Activated B cell treated with CpG ODN at 0.5 μM for 24 hours (primary cell): ENCODE results near the gene SENP8. TPM values are rescaled to one million over a fixed set of nuclear protein-coding genes. Genes with fewer than 3 reads are reported as not detected.

ENCODE experiments used
- ATAC-seq: fragments of 200-7000 bp; cut with Tn5 transposase; one replicate; pipeline ENCODE4 v1.10.0; 2021; ENCODE audit warnings: low read depth, mild to moderate bottlenecking, moderate library complexity
- CTCF ChIA-PET: fragments of 350-600 bp; sonication (Branson Sonifier 250); formaldehyde crosslinking; loops from one replicate; lab custom pipeline; 2021; ENCODE audit warnings: antibody characterized with exemption; lab: Charles Lee
- POLR2A ChIA-PET: fragments of 350-600 bp; sonication (Branson Sonifier 250); formaldehyde crosslinking; loops from one replicate; lab custom pipeline; 2021; ENCODE audit warnings: antibody characterized with exemption; lab: Charles Lee
- DNase-seq: peaks from one replicate; pipeline ENCODE4 v3.0.0; 2022
- H3K27ac Mint-ChIP-seq: one replicate; pipeline ENCODE4 v1.8.0; 2020; ENCODE audit warnings: mixed read lengths
- H3K27me3 Mint-ChIP-seq: one replicate; pipeline ENCODE4 v1.8.0; 2021; ENCODE audit warnings: mixed read lengths
- H3K36me3 Mint-ChIP-seq: one replicate; pipeline ENCODE4 v1.8.0; 2021; ENCODE audit warnings: low read depth, mixed read lengths
- H3K4me1 Mint-ChIP-seq: one replicate; pipeline ENCODE4 v1.8.0; 2021; ENCODE audit warnings: mixed read lengths
- H3K4me3 Mint-ChIP-seq: one replicate; pipeline ENCODE4 v1.8.0; 2020; ENCODE audit warnings: mild to moderate bottlenecking, mixed read lengths
- H3K9me3 Mint-ChIP-seq: one replicate; pipeline ENCODE4 v1.8.0; 2020; ENCODE audit warnings: mixed read lengths
- intact Hi-C: fragments of 100-400 bp; cut with micrococcal nuclease; formaldehyde crosslinking; loops from one replicate; pipeline ENCODE4 v1.15.1; 2024
- total RNA-seq: library from RNA; stranded (reverse); gene quantifications from 2 replicates; pipeline ENCODE4 v1.2.3, GENCODE V29; 2022
- TF ChIP-seq, protein P1 (sequence below): fragments of 200-600 bp; IDR thresholded peaks from one replicate; pipeline ENCODE4 v1.8.0; 2022; ENCODE audit warnings: antibody characterized with exemption, mild to moderate bottlenecking

The SENP8 gene
- total RNA-seq, 1 donor from 2014 or later: 1.1 TPM

DNA sequence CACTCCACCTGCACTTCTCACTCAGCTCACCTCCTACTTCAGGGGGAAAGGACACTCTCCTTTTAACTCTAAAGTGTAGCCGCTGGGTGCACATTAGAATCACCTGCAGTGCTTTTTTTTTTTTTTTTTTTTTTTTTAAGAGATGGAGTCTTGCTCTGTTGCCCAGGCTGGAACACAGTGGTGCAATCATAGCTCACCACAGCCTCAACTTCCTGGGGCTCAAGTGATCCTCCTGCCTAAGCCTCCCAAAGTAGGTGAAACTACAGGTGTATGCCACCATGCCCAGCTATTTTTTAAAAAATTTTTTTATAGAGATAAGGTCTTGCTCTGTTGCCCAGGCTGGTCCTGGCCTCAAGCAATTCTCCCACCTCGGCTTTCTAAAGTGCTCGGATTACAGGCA lies 58.5 kb downstream of the SENP8 start:
- TF ChIP-seq, protein P1, sequence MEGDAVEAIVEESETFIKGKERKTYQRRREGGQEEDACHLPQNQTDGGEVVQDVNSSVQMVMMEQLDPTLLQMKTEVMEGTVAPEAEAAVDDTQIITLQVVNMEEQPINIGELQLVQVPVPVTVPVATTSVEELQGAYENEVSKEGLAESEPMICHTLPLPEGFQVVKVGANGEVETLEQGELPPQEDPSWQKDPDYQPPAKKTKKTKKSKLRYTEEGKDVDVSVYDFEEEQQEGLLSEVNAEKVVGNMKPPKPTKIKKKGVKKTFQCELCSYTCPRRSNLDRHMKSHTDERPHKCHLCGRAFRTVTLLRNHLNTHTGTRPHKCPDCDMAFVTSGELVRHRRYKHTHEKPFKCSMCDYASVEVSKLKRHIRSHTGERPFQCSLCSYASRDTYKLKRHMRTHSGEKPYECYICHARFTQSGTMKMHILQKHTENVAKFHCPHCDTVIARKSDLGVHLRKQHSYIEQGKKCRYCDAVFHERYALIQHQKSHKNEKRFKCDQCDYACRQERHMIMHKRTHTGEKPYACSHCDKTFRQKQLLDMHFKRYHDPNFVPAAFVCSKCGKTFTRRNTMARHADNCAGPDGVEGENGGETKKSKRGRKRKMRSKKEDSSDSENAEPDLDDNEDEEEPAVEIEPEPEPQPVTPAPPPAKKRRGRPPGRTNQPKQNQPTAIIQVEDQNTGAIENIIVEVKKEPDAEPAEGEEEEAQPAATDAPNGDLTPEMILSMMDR: no peak
- H3K4me1 Mint-ChIP-seq: no peaks in the 10 kb centered on the region
- POLR2A ChIA-PET: no interaction called here
- ATAC-seq (no peak), DNase-seq (no peak)
- no peaks in the 10 kb centered on the region for H3K36me3 Mint-ChIP-seq
- no peak overlapping the region for H3K27ac Mint-ChIP-seq
- CTCF ChIA-PET: no interaction called here
- H3K27me3 Mint-ChIP-seq: peaks cover 19% of the 10 kb centered on the region
- intact Hi-C loops: no loop called here
- no peak overlapping the region for H3K4me3 Mint-ChIP-seq
- H3K9me3 Mint-ChIP-seq: no peaks in the 10 kb centered on the region

- Mint-ChIP-seq H3K9me3 (no peaks in the 10 kb centered on the region), H3K4me3 (no peak overlapping the region), H3K36me3 (no peaks in the 10 kb centered on the region), H3K4me1 (no peaks in the 10 kb centered on the region), H3K27ac (no peak overlapping the region), H3K27me3 (peaks cover 23% of the 10 kb centered on the region)
- TF ChIP-seq, protein P1: no peak
- DNase-seq (no peak), ATAC-seq (no peak)
- POLR2A ChIA-PET: no interaction called here
- CTCF ChIA-PET: interaction anchor here (0.7 kb wide), 1 partner anchor 108 kb away, joined by 3 read pairs; no protein-coding TSS in a partner anchor
- intact Hi-C loops: no loop called here
Observed at GRCh38 chr15:72178976-72179585, 60.9 kb downstream of the SENP8 start.

DNA sequence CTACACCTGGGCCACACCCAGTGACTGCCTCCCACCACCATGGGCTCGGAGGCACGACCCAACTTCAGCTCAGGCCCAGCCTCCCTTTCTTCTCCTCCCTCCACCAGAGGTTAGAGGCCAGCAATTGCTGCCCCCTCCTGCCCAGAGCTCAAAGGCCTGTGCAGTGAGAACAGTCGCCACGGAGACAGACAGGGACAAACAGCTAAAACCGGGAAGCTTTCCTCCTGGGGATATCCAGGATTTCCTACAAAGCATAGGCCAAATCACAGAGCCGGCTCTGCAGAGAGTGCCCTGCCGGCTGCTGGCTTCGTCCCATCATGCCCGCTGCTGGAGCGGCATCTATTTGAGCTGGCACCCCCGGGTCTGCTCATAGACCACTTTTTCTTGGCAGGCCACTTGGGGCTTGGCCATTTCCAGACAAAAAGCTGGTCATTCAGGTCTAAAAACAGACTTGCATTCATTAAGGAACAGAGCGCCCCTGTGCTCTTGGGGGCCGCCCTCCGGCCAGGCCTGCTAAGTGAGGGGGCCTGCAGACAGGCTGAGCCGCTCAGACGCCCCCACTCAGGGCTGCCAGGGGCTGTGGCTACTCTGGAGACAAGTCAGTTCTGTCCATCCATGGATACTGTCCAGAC lies 61.9 kb downstream of the SENP8 start:
- DNase-seq: no peak
- no peaks in the 10 kb centered on the region for H3K9me3 Mint-ChIP-seq
- intact Hi-C loops: no loop called here
- peaks cover 23% of the 10 kb centered on the region for H3K27me3 Mint-ChIP-seq
- TF ChIP-seq, protein P1: no peak
- H3K4me1 Mint-ChIP-seq: no peaks in the 10 kb centered on the region
- no peak overlapping the region for H3K4me3 Mint-ChIP-seq
- ChIA-PET CTCF (no interaction called here), POLR2A (no interaction called here)
- ATAC-seq: no peak
- no peak overlapping the region for H3K27ac Mint-ChIP-seq
- H3K36me3 Mint-ChIP-seq: no peaks in the 10 kb centered on the region

- no peak overlapping the region for H3K4me3 Mint-ChIP-seq
- ChIA-PET CTCF (no interaction called here), POLR2A (no interaction called here)
- no peaks in the 10 kb centered on the region for H3K4me1 Mint-ChIP-seq
- no peaks in the 10 kb centered on the region for H3K36me3 Mint-ChIP-seq
- no peak overlapping the region for H3K27ac Mint-ChIP-seq
- TF ChIP-seq, protein P1: no peak
- H3K9me3 Mint-ChIP-seq: no peaks in the 10 kb centered on the region
- H3K27me3 Mint-ChIP-seq: peaks cover 27% of the 10 kb centered on the region
- DNase-seq (no peak), ATAC-seq (no peak)
- intact Hi-C loops: no loop called here
Observed at GRCh38 chr15:72180761-72181324, 62.6 kb downstream of the SENP8 start.

- intact Hi-C loops: no loop called here
- Mint-ChIP-seq H3K4me1 (no peaks in the 10 kb centered on the region), H3K27ac (no peak overlapping the region), H3K36me3 (no peaks in the 10 kb centered on the region), H3K27me3 (peaks cover 29% of the 10 kb centered on the region), H3K4me3 (no peak overlapping the region), H3K9me3 (no peaks in the 10 kb centered on the region)
- ChIA-PET POLR2A (no interaction called here), CTCF (no interaction called here)
- no peak for DNase-seq
- no peak for ATAC-seq
- TF ChIP-seq, protein P1: no peak
Observed at GRCh38 chr15:72182244-72182643, 64.0 kb downstream of the SENP8 start.
